GM08714 (cell line): Measurements from ENCODE around the gene CAMK2D.
"Not testable (repeated sequence)": the region's sequence is repeated elsewhere in the genome, so short reads cannot be mapped to it uniquely, and the experiment has no call there.

ENCODE experiments used
- H3K4me3 ChIP-seq: fragments of 200-500 bp; sonication (Bioruptor generic); 2 replicates; pipeline ENCODE4 v1.5.1; 2014; ENCODE audit warnings: mild to moderate bottlenecking, low read length, inconsistent platforms
- ZNF274 ChIP-seq: IDR thresholded peaks from 2 replicates; pipeline ENCODE4 v1.6.1; 2012; ENCODE audit warnings: mild to moderate bottlenecking, low read depth, low read length

Gene CAMK2D

GRCh38 chr4:113761620-113762185 is at the start of gene CAMK2D:
Gene CAMK2D (minus strand): TSS chr4:113761738. CDS start chr4:113761068, 670 bp downstream.
- peak within 1 kb of the TSS; percentile 70 for H3K4me3 ChIP-seq
- no peak for TF ChIP-seq ZNF274

- no peak for TF ChIP-seq ZNF274
- no peak overlapping the region for H3K4me3 ChIP-seq
Measured at GRCh38 chr4:113810906-113811305, 49.4 kb upstream of the CAMK2D start.

GRCh38 chr4:113809311-113809710 is 47.8 kb upstream of the CAMK2D start:
- TF ChIP-seq ZNF274 = no peak

GRCh38 chr4:113806850-113807249 is 45.3 kb upstream of the CAMK2D start:
- no peak overlapping the region for H3K4me3 ChIP-seq
- TF ChIP-seq ZNF274 = no peak

More at GRCh38 chr4:113809311-113809710, 47.8 kb upstream of the CAMK2D start:
- H3K4me3 ChIP-seq = no peak overlapping the region

- no peak for TF ChIP-seq ZNF274
- H3K4me3 ChIP-seq = no peak overlapping the region
Measured at GRCh38 chr4:113801882-113802281, 40.3 kb upstream of the CAMK2D start.

- not testable (repeated sequence) for H3K4me3 ChIP-seq
Measured at GRCh38 chr4:113796381-113796780, 34.8 kb upstream of the CAMK2D start.

GRCh38 chr4:113790478-113790877 is 28.9 kb upstream of the CAMK2D start:
- H3K4me3 ChIP-seq = no peak overlapping the region
- TF ChIP-seq ZNF274 = no peak

- no peak overlapping the region for H3K4me3 ChIP-seq
- TF ChIP-seq ZNF274 = no peak
Measured at GRCh38 chr4:113788888-113789287, 27.4 kb upstream of the CAMK2D start.

GRCh38 chr4:113785781-113786180 is 24.2 kb upstream of the CAMK2D start:
- no peak overlapping the region for H3K4me3 ChIP-seq
- no peak for TF ChIP-seq ZNF274

GRCh38 chr4:113784497-113785250 is 23.1 kb upstream of the CAMK2D start:
- no peak overlapping the region for H3K4me3 ChIP-seq

GRCh38 chr4:113783701-113784100 is 22.2 kb upstream of the CAMK2D start:
- TF ChIP-seq ZNF274 = no peak
- no peak overlapping the region for H3K4me3 ChIP-seq

More at GRCh38 chr4:113784497-113785250, 23.1 kb upstream of the CAMK2D start:
- TF ChIP-seq ZNF274 = no peak

- no peak for TF ChIP-seq ZNF274
- no peak overlapping the region for H3K4me3 ChIP-seq
Measured at GRCh38 chr4:113783289-113783688, 21.8 kb upstream of the CAMK2D start.

- TF ChIP-seq ZNF274 = no peak
- H3K4me3 ChIP-seq = no peak overlapping the region
Measured at GRCh38 chr4:113781439-113782040, 20.0 kb upstream of the CAMK2D start.

GRCh38 chr4:113776679-113777078 is 15.1 kb upstream of the CAMK2D start:
- H3K4me3 ChIP-seq = no peak overlapping the region
- TF ChIP-seq ZNF274 = no peak

GRCh38 chr4:113776016-113776415 is 14.5 kb upstream of the CAMK2D start:
- TF ChIP-seq ZNF274 = no peak
- no peak overlapping the region for H3K4me3 ChIP-seq
